HUDEP-2 (cell line): Measurements from ENCODE around the gene BEX1.

Experiments used
- DNase-seq, 76 experiments: peaks; one replicate each; lab custom pipeline; 2025; ENCODE audit not compliant: unreplicated experiment in 76 of 76; lab: John Stamatoyannopoulos, UW

BEX1 gene

GRCh38 chrX:103012945-103013344, 51.0 kb downstream of the BEX1 start:
- no peak for DNase-seq
